ENCODE measurements around the gene RASGEF1C. TPM values are rescaled to one million over a fixed set of nuclear protein-coding genes. Genes with fewer than 3 reads are reported as not detected.
A peak's percentile ranks its signal among the peaks of the same experiment; 100 is the strongest.

The RASGEF1C gene
- total RNA-seq, 1 donor from 2014 or later = 0.13 TPM

- Histone ChIP-seq H3K36me3 (ENCODE audit: control insufficient read depth, insufficient read depth, low read length) (no peaks in the 10 kb centered on the region), H3K4me3 (ENCODE audit: low read depth, low read length) (no peak overlapping the region), H3K27me3 (ENCODE audit: control insufficient read depth, insufficient read depth, low read length) (no peaks in the 10 kb centered on the region)
- TF ChIP-seq CTCF (IDR thresholded peaks at IDR 0.05; ENCODE audit: insufficient read depth, low read length, poor library complexity, severe bottlenecking) = no peak
- no peak for DNase-seq (ENCODE audit: low read depth)
These were observed 21.2 kb downstream of the RASGEF1C start for GRCh38 chr5:180187767-180188166.

- no peaks in the 10 kb centered on the region for H3K27me3 ChIP-seq (ENCODE audit: control insufficient read depth, insufficient read depth, low read length)
- no peak for TF ChIP-seq CTCF (IDR thresholded peaks at IDR 0.05; ENCODE audit: insufficient read depth, low read length, poor library complexity, severe bottlenecking)
- H3K4me3 ChIP-seq (ENCODE audit: low read depth, low read length) = no peak overlapping the region
- no peaks in the 10 kb centered on the region for H3K36me3 ChIP-seq (ENCODE audit: control insufficient read depth, insufficient read depth, low read length)
- no peak for DNase-seq (ENCODE audit: low read depth)
These were observed 28.2 kb downstream of the RASGEF1C start for GRCh38 chr5:180180846-180181245.

GRCh38 chr5:180180421-180180820 is 28.6 kb downstream of the RASGEF1C start:
- Histone ChIP-seq H3K27me3 (ENCODE audit: control insufficient read depth, insufficient read depth, low read length) (no peaks in the 10 kb centered on the region), H3K4me3 (ENCODE audit: low read depth, low read length) (no peak overlapping the region), H3K36me3 (ENCODE audit: control insufficient read depth, insufficient read depth, low read length) (no peaks in the 10 kb centered on the region)
- no peak for DNase-seq (ENCODE audit: low read depth)
- no peak for TF ChIP-seq CTCF (IDR thresholded peaks at IDR 0.05; ENCODE audit: insufficient read depth, low read length, poor library complexity, severe bottlenecking)

DNA sequence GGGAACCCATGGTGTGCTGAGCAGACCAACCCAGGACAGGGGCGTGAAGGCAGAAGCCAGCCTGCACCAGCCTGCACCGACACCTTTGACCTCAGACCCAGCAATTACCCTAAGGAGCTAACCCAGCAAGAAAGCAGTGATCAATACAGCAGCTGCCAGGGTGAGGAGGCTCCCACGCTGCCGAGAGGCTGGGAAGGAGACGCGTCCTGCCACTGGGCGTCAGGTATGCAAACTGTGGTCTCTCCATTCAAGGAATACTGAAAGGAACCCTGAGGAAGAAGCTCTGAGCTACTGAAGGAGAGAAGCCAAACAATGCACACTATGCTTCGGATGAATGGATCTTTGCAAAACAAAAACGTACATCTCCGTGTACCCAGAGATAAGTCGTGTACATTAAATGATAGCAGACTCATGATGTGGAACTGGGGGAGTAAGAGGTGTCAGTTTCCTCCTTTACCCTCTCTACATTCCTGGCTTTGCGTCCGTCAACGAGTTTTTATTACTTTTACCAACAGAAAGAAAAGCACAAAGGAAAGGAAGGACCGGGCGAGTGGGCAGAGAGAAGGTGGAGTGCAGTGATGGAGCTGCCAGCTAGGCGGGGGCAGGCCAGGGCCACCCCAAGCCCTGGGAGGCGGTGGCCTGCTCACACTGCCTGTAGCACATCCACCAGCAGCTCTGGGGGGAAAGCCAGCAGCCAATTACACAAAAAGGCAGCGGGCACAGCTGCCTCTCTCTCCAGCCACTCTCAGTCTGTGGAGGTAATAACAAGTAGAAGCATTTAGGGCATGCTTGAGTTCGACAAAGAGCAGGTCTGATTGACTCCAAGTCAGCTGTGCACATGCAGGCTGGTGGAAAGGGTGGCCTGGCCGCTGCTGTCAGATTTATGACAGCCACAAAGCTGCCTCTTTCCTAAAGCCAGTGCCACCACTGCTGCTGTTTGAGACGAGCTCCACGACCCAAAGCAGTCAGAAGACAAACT is 29.3 kb downstream of the RASGEF1C start:
- no peaks in the 10 kb centered on the region for H3K27me3 ChIP-seq (ENCODE audit: control insufficient read depth, insufficient read depth, low read length)
- TF ChIP-seq CTCF (IDR thresholded peaks at IDR 0.05; ENCODE audit: insufficient read depth, low read length, poor library complexity, severe bottlenecking) = no peak
- no peaks in the 10 kb centered on the region for H3K36me3 ChIP-seq (ENCODE audit: control insufficient read depth, insufficient read depth, low read length)
- DNase-seq (ENCODE audit: low read depth) = peak; percentile 25
- H3K4me3 ChIP-seq (ENCODE audit: low read depth, low read length) = no peak overlapping the region

GRCh38 chr5:180178531-180179441 is 30.2 kb downstream of the RASGEF1C start:
- DNase-seq (ENCODE audit: low read depth) = no peak
- TF ChIP-seq CTCF (IDR thresholded peaks at IDR 0.05; ENCODE audit: insufficient read depth, low read length, poor library complexity, severe bottlenecking) = no peak
- Histone ChIP-seq H3K4me3 (ENCODE audit: low read depth, low read length) (no peak overlapping the region), H3K27me3 (ENCODE audit: control insufficient read depth, insufficient read depth, low read length) (no peaks in the 10 kb centered on the region), H3K36me3 (ENCODE audit: control insufficient read depth, insufficient read depth, low read length) (no peaks in the 10 kb centered on the region)

All from kidney epithelial cell (primary cell).